ENCODE data around the gene VHLL. TPM values are rescaled to one million over a fixed set of nuclear protein-coding genes. Genes with fewer than 3 reads are reported as not detected.

VHLL gene
- total RNA-seq, 1 experiment from 2014 or later = not detected

DNA sequence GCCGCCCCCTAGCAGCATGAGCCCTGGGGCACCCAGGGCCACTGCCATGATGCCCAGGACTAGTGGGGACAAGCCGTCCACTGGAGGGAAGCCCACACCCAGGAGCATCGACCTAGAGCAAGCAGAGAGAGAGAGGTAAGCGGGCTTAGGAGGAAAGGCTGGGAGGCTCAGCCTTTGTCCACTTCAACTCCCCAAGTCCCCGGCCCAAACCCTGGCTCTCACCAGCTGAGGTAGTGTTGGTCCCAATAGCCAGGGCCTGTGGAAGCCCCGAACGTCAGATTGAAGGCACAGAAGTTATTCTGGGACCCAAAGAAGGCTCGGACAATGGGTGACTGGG is 6.0 kb downstream of the VHLL start:
- Mint-ChIP-seq H3K4me1 (peaks cover 10 to 18% of the 10 kb centered on the region in 2 experiments), H3K27me3 (ENCODE audit: low read depth) (no peaks in the 10 kb centered on the region), H3K27ac (no peak overlapping the region), H3K4me3 (no peak overlapping the region), H3K36me3 (ENCODE audit: insufficient read depth in 1 of 3, low read depth in 3 of 3) (peaks cover 4 to 15% (median 8%) of the 10 kb centered on the region in 3 experiments; a peak in 5 of 7 replicates), H3K9me3 (no peaks in the 10 kb centered on the region)
- Histone ChIP-seq H3K14ac (ENCODE audit: insufficient read depth, low read length) (no peak overlapping the region), H2BK120ac (ENCODE audit: low read depth, low read length, poor library complexity, severe bottlenecking) (no peak overlapping the region), H4K5ac (ENCODE audit: insufficient read length, low read depth, low read length) (no peak overlapping the region), H3K27me3 (ENCODE audit: insufficient read depth, low read length) (no peaks in the 10 kb centered on the region; the same call in 1 of the 2 replicates), H3K23ac (ENCODE audit: insufficient read length, low read depth, low read length) (no peak overlapping the region), H2AFZ (ENCODE audit: low read length) (no peak overlapping the region), H3T11ph (ENCODE audit: low read length) (no peak overlapping the region), H2BK5ac (ENCODE audit: insufficient read length, low read length) (no peak overlapping the region), H3K18ac (ENCODE audit: insufficient read length, low read depth, low read length) (no peak overlapping the region), H3K56ac (ENCODE audit: insufficient read length, low read depth, low read length) (no peak overlapping the region), H2BK12ac (ENCODE audit: insufficient read length, low read depth, low read length) (no peak overlapping the region), H3K79me2 (ENCODE audit: insufficient read depth, low read length) (no peaks in the 10 kb centered on the region), H3K27ac (ENCODE audit: insufficient read length, low read depth, low read length) (no peak overlapping the region), H2BK15ac (ENCODE audit: low read depth, low read length) (no peak overlapping the region), H4K20me1 (ENCODE audit: control insufficient read depth, insufficient read depth, insufficient read length) (no peaks in the 10 kb centered on the region), H3K9ac (ENCODE audit: extremely low read depth, insufficient read length, low read length) (no peak overlapping the region), H3K4me2 (ENCODE audit: insufficient read depth, insufficient read length, low read length) (no peak overlapping the region), H3K4me1 (ENCODE audit: insufficient read depth, low read length) (no peaks in the 10 kb centered on the region; the same call in 1 of the 2 replicates), H3K4ac (ENCODE audit: low read depth, low read length) (no peak overlapping the region), H3K9me3 (ENCODE audit: control insufficient read depth, low read depth, low read length) (no peaks in the 10 kb centered on the region), H3K79me1 (ENCODE audit: insufficient read depth, low read depth, low read length, poor library complexity, severe bottlenecking) (no peaks in the 10 kb centered on the region), H4K8ac (replicated peaks; ENCODE audit: insufficient read length, low read depth, low read length) (no peak overlapping the region), H3K23me2 (ENCODE audit: insufficient read length, low read depth, low read length, poor library complexity, severe bottlenecking) (peaks cover 8% of the 10 kb centered on the region), H4K91ac (ENCODE audit: insufficient read length, low read depth, low read length) (no peak overlapping the region), H2AK5ac (ENCODE audit: insufficient read length, low read length) (no peak overlapping the region), H2BK20ac (ENCODE audit: low read depth, low read length, poor library complexity, severe bottlenecking) (no peak overlapping the region)
- no CpG with 5 or more reads among the region's 8 CpGs for WGBS (ENCODE audit: extremely low coverage, insufficient read length, low lambda C conversion rate)
- TF ChIP-seq CTCF (conservative IDR thresholded peaks at IDR 0.05) = no peak
- no peak for DNase-seq
